ENCODE data around the gene FOXP1.

Gene FOXP1

GRCh38 chr3:71376503-71376902 is 207.0 kb downstream of the FOXP1 start:
- no peak overlapping the region for H3K4me3 ChIP-seq (ENCODE audit: low read length)
- no peak for DNase-seq (ENCODE audit: low read depth, low spot score)

- no peak for DNase-seq (ENCODE audit: low read depth, low spot score)
These were observed 208.9 kb downstream of the FOXP1 start for GRCh38 chr3:71374582-71374981.

GRCh38 chr3:71372911-71373637 is 210.5 kb downstream of the FOXP1 start:
- peak; percentile 93 for DNase-seq (ENCODE audit: low read depth, low spot score)
- H3K4me3 ChIP-seq (ENCODE audit: low read length): no peak overlapping the region

More at GRCh38 chr3:71374582-71374981, 208.9 kb downstream of the FOXP1 start:
- H3K4me3 ChIP-seq (ENCODE audit: low read length): no peak overlapping the region

DNA sequence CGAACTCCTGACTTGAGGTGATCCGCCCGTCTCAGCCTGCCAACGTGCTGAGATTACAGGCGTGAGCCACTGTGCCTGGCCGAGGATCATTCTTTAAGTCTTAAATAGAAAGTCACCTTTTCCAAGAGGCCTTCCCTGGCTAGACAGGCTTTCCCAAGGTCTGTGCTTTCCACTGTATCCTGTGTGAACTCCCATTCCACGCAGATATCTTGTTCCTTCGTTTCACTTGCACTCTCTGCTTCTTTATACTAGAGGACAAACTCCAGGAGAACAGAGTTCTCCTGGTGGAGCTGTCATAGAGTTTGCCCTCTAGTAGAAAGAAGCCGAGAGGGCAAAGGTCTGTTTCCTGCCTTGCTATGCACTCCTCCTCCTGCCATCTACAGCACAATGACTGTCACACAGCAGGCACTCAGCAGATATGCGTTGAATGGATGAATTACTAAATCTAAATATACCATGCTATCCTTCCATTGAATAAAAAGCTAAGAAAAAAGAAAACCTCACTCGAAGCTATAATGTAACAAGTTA is 211.2 kb downstream of the FOXP1 start:
- DNase-seq (ENCODE audit: low read depth, low spot score): no peak
- H3K4me3 ChIP-seq (ENCODE audit: low read length): no peak overlapping the region

- no peak overlapping the region for H3K4me3 ChIP-seq (ENCODE audit: low read length)
- no peak for DNase-seq (ENCODE audit: low read depth, low spot score)
These were observed 212.2 kb downstream of the FOXP1 start for GRCh38 chr3:71371282-71371681.

DNA sequence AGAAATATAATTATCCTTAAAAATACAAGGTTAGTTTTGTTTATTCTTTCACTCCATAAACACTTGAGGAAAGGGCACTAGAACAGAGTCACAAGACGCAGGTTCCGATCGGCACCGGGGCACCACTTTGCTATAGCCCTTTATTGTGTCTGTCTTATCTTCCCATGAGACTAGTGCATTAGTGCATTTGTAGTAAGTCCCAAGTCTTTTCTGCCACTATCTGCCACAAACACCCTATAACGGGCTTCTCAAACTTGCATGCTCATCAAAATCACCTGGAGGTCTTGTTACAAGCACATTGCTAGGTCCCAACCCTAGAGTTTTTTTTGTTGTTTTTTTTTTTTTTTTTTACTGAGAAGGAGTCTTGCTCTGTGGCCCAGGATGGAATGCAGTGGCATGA is 213.1 kb downstream of the FOXP1 start:
- DNase-seq (ENCODE audit: low read depth, low spot score): no peak
- no peak overlapping the region for H3K4me3 ChIP-seq (ENCODE audit: low read length)

GRCh38 chr3:71369701-71370391 is 213.7 kb downstream of the FOXP1 start:
- no peak for DNase-seq (ENCODE audit: low read depth, low spot score)
- H3K4me3 ChIP-seq (ENCODE audit: low read length): no peak overlapping the region

- DNase-seq (ENCODE audit: low read depth, low spot score): peak; percentile 14
- no peak overlapping the region for H3K4me3 ChIP-seq (ENCODE audit: low read length)
These were observed 216.4 kb downstream of the FOXP1 start for GRCh38 chr3:71366988-71367604.

DNA sequence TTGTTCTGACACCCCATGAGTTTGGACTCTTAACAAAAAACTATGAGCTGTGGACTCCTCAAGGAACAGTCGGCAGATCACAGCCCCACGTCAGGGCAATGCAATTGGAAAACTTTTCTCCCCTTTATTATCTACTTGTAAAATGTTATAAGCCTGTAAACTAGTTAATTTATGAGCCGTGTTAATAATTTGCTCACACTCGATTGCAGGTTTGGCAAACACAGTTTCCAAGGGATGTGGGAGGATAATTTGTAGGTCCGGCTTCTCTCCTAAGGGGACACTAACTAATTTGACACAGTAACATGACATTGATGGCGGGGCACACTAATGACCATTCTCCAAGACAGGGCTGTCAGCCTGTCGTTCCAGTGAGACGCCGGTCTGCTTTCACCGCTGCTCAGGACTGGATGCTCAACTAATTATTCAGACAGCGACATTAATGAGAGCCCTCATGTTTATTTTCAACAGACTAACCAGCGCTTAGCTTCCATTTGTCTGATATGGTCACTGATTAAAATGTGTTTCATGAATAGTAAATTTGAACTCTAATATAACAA is 222.1 kb downstream of the FOXP1 start:
- no peak overlapping the region for H3K4me3 ChIP-seq (ENCODE audit: low read length)

GRCh38 chr3:71360764-71361163 is 222.8 kb downstream of the FOXP1 start:
- DNase-seq (ENCODE audit: low read depth, low spot score): no peak
- H3K4me3 ChIP-seq (ENCODE audit: low read length): no peak overlapping the region

More for the DNA sequence above, 222.1 kb downstream of the FOXP1 start:
- no peak for DNase-seq (ENCODE audit: low read depth, low spot score)

DNA sequence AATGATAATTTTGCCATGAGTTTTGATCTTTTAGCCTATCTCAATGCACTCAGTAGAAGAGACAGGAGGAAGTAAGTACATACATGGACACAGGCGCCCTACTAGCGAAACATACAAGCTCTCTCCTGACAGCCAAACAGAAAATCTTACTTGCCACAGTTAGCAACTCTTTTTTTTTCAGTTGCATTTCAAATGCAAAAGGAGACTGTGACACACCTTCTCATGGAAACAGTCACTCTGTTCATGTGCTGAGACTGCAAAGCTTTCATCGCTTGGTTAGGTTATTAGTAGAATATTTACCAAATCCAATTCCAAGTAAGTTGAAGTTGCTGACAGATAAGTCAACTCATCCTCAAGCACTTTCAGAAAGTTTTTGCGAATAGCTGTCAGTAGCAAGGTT is 223.3 kb downstream of the FOXP1 start:
- DNase-seq (ENCODE audit: low read depth, low spot score): no peak
- H3K4me3 ChIP-seq (ENCODE audit: low read length): no peak overlapping the region

DNA sequence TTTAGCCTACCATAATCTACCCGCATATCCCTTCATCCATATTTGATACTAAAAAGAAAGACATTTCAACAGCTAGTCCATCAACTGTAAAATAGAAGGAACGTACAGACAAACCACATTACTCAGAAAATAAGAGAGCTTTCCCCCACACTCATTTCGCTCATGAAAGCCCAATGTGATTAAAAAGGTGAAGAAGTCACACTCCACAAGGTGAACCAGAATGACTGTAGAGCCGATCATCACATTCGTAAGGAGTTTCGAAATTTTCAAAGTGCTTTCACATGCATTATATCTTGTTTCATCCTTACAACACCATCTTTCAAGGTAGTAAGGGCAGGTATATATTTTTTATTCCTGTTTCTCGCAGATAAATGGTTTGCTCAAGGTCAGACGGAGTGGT is 225.3 kb downstream of the FOXP1 start:
- no peak for DNase-seq (ENCODE audit: low read depth, low spot score)
- no peak overlapping the region for H3K4me3 ChIP-seq (ENCODE audit: low read length)

- DNase-seq (ENCODE audit: low read depth, low spot score): no peak
- H3K4me3 ChIP-seq (ENCODE audit: low read length): no peak overlapping the region
These were observed 227.3 kb downstream of the FOXP1 start for GRCh38 chr3:71356265-71356664.

GRCh38 chr3:71355862-71356261 is 227.7 kb downstream of the FOXP1 start:
- H3K4me3 ChIP-seq (ENCODE audit: low read length): no peak overlapping the region
- DNase-seq (ENCODE audit: low read depth, low spot score): no peak

GRCh38 chr3:71355037-71355436 is 228.5 kb downstream of the FOXP1 start:
- no peak overlapping the region for H3K4me3 ChIP-seq (ENCODE audit: low read length)
- no peak for DNase-seq (ENCODE audit: low read depth, low spot score)

DNA sequence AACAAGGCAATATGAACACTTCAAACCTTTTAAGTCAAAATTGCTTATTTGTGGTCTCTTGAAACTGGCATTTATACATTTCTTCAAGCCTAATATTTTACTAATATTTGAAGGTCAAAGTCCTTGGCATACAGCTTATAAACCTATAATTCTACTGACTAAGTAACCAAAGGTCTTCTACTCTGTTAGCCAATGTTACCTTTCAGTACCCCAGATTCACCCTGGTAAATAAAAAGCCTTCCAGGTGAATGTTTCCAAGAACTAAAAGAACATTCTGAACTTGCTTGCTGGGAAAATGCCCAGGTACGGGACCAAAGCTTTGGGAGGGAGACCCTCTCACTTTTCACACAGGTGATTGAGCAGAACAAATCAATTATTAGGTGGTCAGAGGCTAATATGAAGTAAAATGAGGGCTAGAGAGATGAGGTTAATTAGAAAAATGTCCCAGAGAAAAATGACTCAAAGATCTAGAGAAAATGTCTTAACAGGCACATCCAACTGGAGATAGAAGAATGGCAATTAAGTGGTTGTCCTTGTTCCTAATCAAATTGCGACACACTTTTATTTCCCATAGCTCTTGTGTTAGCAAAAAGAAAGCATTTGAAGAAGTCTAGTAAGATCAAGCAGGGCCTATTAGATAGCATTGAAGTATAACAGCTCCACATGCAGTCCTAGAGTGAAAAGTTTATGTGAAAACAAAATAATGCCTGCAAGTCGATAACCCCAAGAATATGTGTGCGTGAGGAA is 232.0 kb downstream of the FOXP1 start:
- no peak for DNase-seq (ENCODE audit: low read depth, low spot score)
- no peak overlapping the region for H3K4me3 ChIP-seq (ENCODE audit: low read length)

DNA sequence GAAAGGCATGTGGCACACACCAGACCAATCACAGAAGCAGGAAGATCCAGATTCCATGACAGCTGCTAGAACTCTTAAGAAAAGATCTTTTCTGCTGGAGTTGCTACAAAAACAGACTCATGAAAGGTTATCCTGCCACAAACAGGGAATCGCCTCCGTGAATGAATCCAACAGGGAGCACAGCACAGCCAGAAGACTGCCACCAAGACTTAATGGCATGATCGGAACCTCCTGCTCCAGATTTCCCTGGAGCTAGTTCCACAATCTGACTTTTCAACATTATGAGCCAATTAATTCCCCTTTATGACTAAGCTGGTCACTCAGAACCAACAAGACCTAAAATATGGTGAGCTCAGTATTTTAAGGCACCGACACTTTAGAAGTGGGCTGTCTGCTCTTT is 232.5 kb downstream of the FOXP1 start:
- H3K4me3 ChIP-seq (ENCODE audit: low read length): no peak overlapping the region
- DNase-seq (ENCODE audit: low read depth, low spot score): no peak

GRCh38 chr3:71348831-71349230 is 234.7 kb downstream of the FOXP1 start:
- DNase-seq (ENCODE audit: low read depth, low spot score): no peak
- H3K4me3 ChIP-seq (ENCODE audit: low read length): no peak overlapping the region

DNA sequence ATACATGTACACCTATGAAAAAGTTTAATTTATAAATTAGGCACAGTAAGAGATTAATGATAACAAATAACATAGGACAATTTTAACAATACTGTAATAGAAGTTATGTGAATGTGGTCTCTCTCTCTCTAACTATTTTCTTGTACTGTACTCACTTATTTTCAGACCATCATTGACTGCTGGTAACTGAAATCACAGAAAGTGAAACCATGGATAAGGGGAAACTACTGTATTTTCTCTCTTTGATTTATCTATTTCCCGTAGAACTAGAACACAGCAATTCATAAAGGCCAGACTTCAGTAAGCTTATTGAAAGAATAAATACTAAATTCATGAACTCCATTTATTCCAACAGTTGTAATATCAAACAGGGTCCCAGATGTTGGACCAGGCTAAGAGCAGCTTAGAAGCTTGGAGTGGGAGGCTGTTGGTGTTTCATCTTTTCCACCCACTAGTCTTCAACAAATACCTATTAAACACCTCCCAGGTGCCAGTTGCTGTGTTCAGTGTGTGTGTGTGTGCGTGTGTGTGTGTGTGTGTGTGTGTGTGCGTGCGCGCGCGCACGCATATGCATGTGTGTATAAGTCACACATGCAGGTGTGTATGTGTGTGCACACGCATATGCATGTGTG is 235.4 kb downstream of the FOXP1 start:
- no peak for DNase-seq (ENCODE audit: low read depth, low spot score)
- H3K4me3 ChIP-seq (ENCODE audit: low read length): no peak overlapping the region

Measured in Jurkat, Clone E6-1 (cell line).